GM21723 (cell line): ENCODE measurements around the gene C3orf62.
"Not testable (repeated sequence)": the region's sequence is repeated elsewhere in the genome, so short reads cannot be mapped to it uniquely, and the experiment has no call there.

Experiments
- ATAC-seq: cut with Tn5 transposase; IDR thresholded peaks from one replicate; pipeline ENCODE4 v1.9.1; 2021; ENCODE audit warnings: mild to moderate bottlenecking, moderate library complexity; ENCODE audit not compliant: unreplicated experiment

The C3orf62 gene

GRCh38 chr3:49269443-49270155 is 7.4 kb downstream of the C3orf62 start:
- no peak for ATAC-seq

- no peak for ATAC-seq
Measured at GRCh38 chr3:49266410-49267095, 10.5 kb downstream of the C3orf62 start.

GRCh38 chr3:49265661-49266386 is 11.2 kb downstream of the C3orf62 start:
- ATAC-seq: no peak

GRCh38 chr3:49263159-49263889 is 13.7 kb downstream of the C3orf62 start:
- ATAC-seq: no peak

GRCh38 chr3:49260806-49261324 is 16.2 kb downstream of the C3orf62 start:
- ATAC-seq: no peak

- no peak for ATAC-seq
Measured at GRCh38 chr3:49257187-49257586, 19.8 kb downstream of the C3orf62 start.

GRCh38 chr3:49255718-49256511 is 21.1 kb downstream of the C3orf62 start:
- ATAC-seq: no peak

- ATAC-seq: no peak
Measured at GRCh38 chr3:49255112-49255511, 21.9 kb downstream of the C3orf62 start.

GRCh38 chr3:49253512-49253911 is 23.5 kb downstream of the C3orf62 start:
- no peak for ATAC-seq

GRCh38 chr3:49248840-49249227 is 28.2 kb downstream of the C3orf62 start:
- peak; percentile 55 for ATAC-seq

- ATAC-seq: no peak
Measured at GRCh38 chr3:49244581-49245205, 32.3 kb downstream of the C3orf62 start.

- ATAC-seq: not testable (repeated sequence)
Measured at GRCh38 chr3:49240091-49240490, 36.9 kb downstream of the C3orf62 start.

GRCh38 chr3:49238274-49239127 is 38.5 kb downstream of the C3orf62 start:
- no peak for ATAC-seq

GRCh38 chr3:49237344-49237743 is 39.7 kb downstream of the C3orf62 start:
- no peak for ATAC-seq

- no peak for ATAC-seq
Measured at GRCh38 chr3:49236226-49236625, 40.8 kb downstream of the C3orf62 start.

- ATAC-seq: not testable (repeated sequence)
Measured at GRCh38 chr3:49228817-49229216, 48.2 kb downstream of the C3orf62 start.

GRCh38 chr3:49222002-49222401 is 55.0 kb downstream of the C3orf62 start:
- no peak for ATAC-seq

- not testable (repeated sequence) for ATAC-seq
Measured at GRCh38 chr3:49220985-49221563, 56.0 kb downstream of the C3orf62 start.
